BLaER1 treated with 17β-estradiol and CSF1 and Interleukin-3, amounts not matched to agents 10 nM and 100 nM (cell line): ENCODE results near the gene NQO2.
A peak's percentile ranks its signal among the peaks of the same experiment; 100 is the strongest.

Source experiments
- H3K27ac ChIP-seq, 11 experiments: shearing (Covaris generic); formaldehyde crosslinking; 2 replicates each; pipeline ENCODE4 v1.8.1; 2022
- H3K27me3 ChIP-seq, 11 experiments: shearing (Covaris generic); formaldehyde crosslinking; 2 replicates each; pipeline ENCODE4 v1.8.1; 2022
- H3K36me3 ChIP-seq, 11 experiments: shearing (Covaris generic); formaldehyde crosslinking; 2 replicates each; pipeline ENCODE4 v1.8.1; 2022
- H3K4me1 ChIP-seq, 10 experiments: shearing (Covaris generic); formaldehyde crosslinking; 2 replicates each; pipeline ENCODE4 v1.8.1; 2022
- H3K4me2 ChIP-seq, 11 experiments: shearing (Covaris generic); formaldehyde crosslinking; 2 replicates each; pipeline ENCODE4 v1.8.1; 2022
- H3K4me3 ChIP-seq, 10 experiments: shearing (Covaris generic); formaldehyde crosslinking; 2 replicates each; pipeline ENCODE4 v1.8.1; 2022
- H3K9ac ChIP-seq, 11 experiments: shearing (Covaris generic); formaldehyde crosslinking; 2 replicates each; pipeline ENCODE4 v1.8.1; 2022
- H3K9me3 ChIP-seq, 11 experiments: shearing (Covaris generic); formaldehyde crosslinking; replicated peaks in 1 of 11; 2 replicates each; pipeline ENCODE4 v1.8.1; 2022
- H4K20me1 ChIP-seq, 11 experiments: shearing (Covaris generic); formaldehyde crosslinking; 2 replicates each; pipeline ENCODE4 v1.8.1; 2022
- Cebpa-rat ChIP-seq, 11 experiments: shearing (Covaris generic); IDR thresholded peaks; 2 replicates each; pipeline ENCODE4 v1.8.1; 2022

NQO2 gene

GRCh38 chr6:2999618-3000557 lies at the start of gene NQO2:
Gene NQO2, plus strand, starts transcription at chr6:2999894. Its CDS starts 6,659 bp downstream, at chr6:3006553.
- H4K20me1 ChIP-seq, result no peaks in the 10 kb centered on the region
- peak within 1 kb of the TSS; percentile 63 to 86 (median 80) for H3K27ac ChIP-seq
- peak within 1 kb of the TSS; percentile 93 to 100 (median 97) for H3K4me2 ChIP-seq
- peaks cover 32 to 50% (median 45%) of the 10 kb centered on the region in 10 experiments for H3K4me1 ChIP-seq
- peak within 1 kb of the TSS; percentile 77 to 89 (median 85) for H3K9ac ChIP-seq
- TF ChIP-seq Cebpa-rat (IDR thresholded peaks at IDR 0.05), result no peak
- H3K4me3 ChIP-seq, result peak within 1 kb of the TSS; percentile 70 to 93 (median 82)
- H3K27me3 ChIP-seq, result peaks cover 0 to 5% (median 0%) of the 10 kb centered on the region in 11 experiments; a peak in 2 of 22 replicates
- no peaks in the 10 kb centered on the region for H3K9me3 ChIP-seq
- H3K36me3 ChIP-seq, result peaks cover 5 to 16% (median 8%) of the 10 kb centered on the region in 11 experiments; a peak in 17 of 22 replicates

- no peaks in the 10 kb centered on the region for H3K9me3 ChIP-seq
- no peak overlapping the region for H3K27ac ChIP-seq
- no peaks in the 10 kb centered on the region for H3K27me3 ChIP-seq
- peaks cover 0 to 53% (median 0%) of the 10 kb centered on the region in 11 experiments; a peak in 4 of 22 replicates for H3K36me3 ChIP-seq
- TF ChIP-seq Cebpa-rat (IDR thresholded peaks at IDR 0.05), result no peak
- H3K4me2 ChIP-seq, result peak overlapping the region in 2 of 11 experiments; percentile 67 to 77; a peak in 4 of 22 replicates
- H3K4me1 ChIP-seq, result peaks cover 18 to 38% (median 25%) of the 10 kb centered on the region in 10 experiments; a peak in 19 of 20 replicates
- H3K9ac ChIP-seq, result no peak overlapping the region
- no peak overlapping the region for H3K4me3 ChIP-seq
- no peaks in the 10 kb centered on the region for H4K20me1 ChIP-seq
Observed at GRCh38 chr6:2950713-2951112, 49.0 kb upstream of the NQO2 start.

- H3K36me3 ChIP-seq, result peaks cover 0 to 64% (median 0%) of the 10 kb centered on the region in 11 experiments; a peak in 4 of 22 replicates
- peaks cover 9 to 35% (median 18%) of the 10 kb centered on the region in 10 experiments; a peak in 16 of 20 replicates for H3K4me1 ChIP-seq
- no peak for TF ChIP-seq Cebpa-rat (IDR thresholded peaks at IDR 0.05)
- H3K27me3 ChIP-seq, result no peaks in the 10 kb centered on the region
- H3K4me2 ChIP-seq, result peak overlapping the region in 6 of 11 experiments; percentile 11 to 77 (median 56); a peak in 10 of 22 replicates
- no peaks in the 10 kb centered on the region for H4K20me1 ChIP-seq
- peak overlapping the region in 3 of 11 experiments; percentile 1 to 54 (median 47); a peak in 3 of 22 replicates for H3K27ac ChIP-seq
- no peaks in the 10 kb centered on the region for H3K9me3 ChIP-seq
- H3K4me3 ChIP-seq, result no peak overlapping the region
- H3K9ac ChIP-seq, result peak overlapping the region in 1 of 11 experiments; percentile 26; a peak in 1 of 22 replicates
Observed at GRCh38 chr6:2951728-2952127, 48.0 kb upstream of the NQO2 start.

- H3K9ac ChIP-seq, result no peak overlapping the region; a peak in 1 of 22 replicates
- H3K9me3 ChIP-seq, result no peaks in the 10 kb centered on the region
- peaks cover 0 to 3% (median 0%) of the 10 kb centered on the region in 11 experiments; a peak in 6 of 22 replicates for H3K27me3 ChIP-seq
- H3K4me3 ChIP-seq, result no peak overlapping the region; a peak in 2 of 20 replicates
- peaks cover 0 to 65% (median 0%) of the 10 kb centered on the region in 11 experiments; a peak in 4 of 22 replicates for H3K36me3 ChIP-seq
- no peaks in the 10 kb centered on the region for H4K20me1 ChIP-seq
- no peak for TF ChIP-seq Cebpa-rat (IDR thresholded peaks at IDR 0.05)
- peaks cover 3 to 33% (median 14%) of the 10 kb centered on the region in 10 experiments; a peak in 16 of 20 replicates for H3K4me1 ChIP-seq
- H3K27ac ChIP-seq, result peak overlapping the region in 3 of 11 experiments; percentile 1 to 54 (median 47); a peak in 3 of 22 replicates
- peak overlapping the region; percentile 20 to 77 (median 52); a peak in 20 of 22 replicates for H3K4me2 ChIP-seq
Observed at GRCh38 chr6:2952557-2953095, 47.1 kb upstream of the NQO2 start.

GRCh38 chr6:2953098-2953497 lies 46.6 kb upstream of the NQO2 start:
- H3K36me3 ChIP-seq, result peaks cover 0 to 61% (median 0%) of the 10 kb centered on the region in 11 experiments; a peak in 4 of 22 replicates
- H3K4me1 ChIP-seq, result peaks cover 6 to 35% (median 19%) of the 10 kb centered on the region in 10 experiments; a peak in 19 of 20 replicates
- no peak overlapping the region for H3K27ac ChIP-seq
- peaks cover 0 to 7% (median 0%) of the 10 kb centered on the region in 11 experiments; a peak in 6 of 22 replicates for H3K27me3 ChIP-seq
- no peak overlapping the region; a peak in 1 of 22 replicates for H3K9ac ChIP-seq
- no peak overlapping the region for H3K4me3 ChIP-seq
- TF ChIP-seq Cebpa-rat (IDR thresholded peaks at IDR 0.05), result no peak
- no peaks in the 10 kb centered on the region for H3K9me3 ChIP-seq
- peak overlapping the region; percentile 20 to 77 (median 52); a peak in 18 of 22 replicates for H3K4me2 ChIP-seq
- no peaks in the 10 kb centered on the region for H4K20me1 ChIP-seq

- no peak overlapping the region for H3K9ac ChIP-seq
- TF ChIP-seq Cebpa-rat (IDR thresholded peaks at IDR 0.05), result no peak
- H4K20me1 ChIP-seq, result peaks cover 0 to 6% (median 0%) of the 10 kb centered on the region in 11 experiments; a peak in 1 of 22 replicates
- H3K27ac ChIP-seq, result no peak overlapping the region
- H3K4me2 ChIP-seq, result peak overlapping the region in 7 of 11 experiments; percentile 59 to 83 (median 72); a peak in 7 of 22 replicates
- H3K9me3 ChIP-seq, result no peaks in the 10 kb centered on the region
- peaks cover 0 to 52% (median 0%) of the 10 kb centered on the region in 11 experiments; a peak in 4 of 22 replicates for H3K36me3 ChIP-seq
- no peak overlapping the region for H3K4me3 ChIP-seq
- peaks cover 0 to 8% (median 0%) of the 10 kb centered on the region in 11 experiments; a peak in 6 of 22 replicates for H3K27me3 ChIP-seq
- H3K4me1 ChIP-seq, result peaks cover 12 to 47% (median 19%) of the 10 kb centered on the region in 10 experiments
Observed at GRCh38 chr6:2956930-2957685, 42.6 kb upstream of the NQO2 start.

GRCh38 chr6:2957696-2958330 lies 41.9 kb upstream of the NQO2 start:
- Histone ChIP-seq H3K27ac (peak overlapping the region in 1 of 11 experiments; percentile 11; a peak in 1 of 22 replicates), H3K27me3 (peaks cover 0 to 8% (median 0%) of the 10 kb centered on the region in 11 experiments; a peak in 6 of 22 replicates), H3K4me2 (peak overlapping the region; percentile 47 to 83 (median 62)), H4K20me1 (peaks cover 0 to 6% (median 0%) of the 10 kb centered on the region in 11 experiments; a peak in 1 of 22 replicates), H3K4me1 (peaks cover 11 to 47% (median 14%) of the 10 kb centered on the region in 10 experiments), H3K4me3 (no peak overlapping the region), H3K9ac (no peak overlapping the region; a peak in 2 of 22 replicates), H3K9me3 (no peaks in the 10 kb centered on the region), H3K36me3 (peaks cover 0 to 52% (median 0%) of the 10 kb centered on the region in 11 experiments; a peak in 4 of 22 replicates)
- TF ChIP-seq Cebpa-rat (IDR thresholded peaks at IDR 0.05), result no peak
